HFFc6 (cell line): ENCODE results near the gene ADGRD2. TPM values are rescaled to one million over a fixed set of nuclear protein-coding genes. Genes with fewer than 3 reads are reported as not detected.

Source experiments
- DNase-seq: peaks from one replicate; pipeline ENCODE4 v3.0.0-alpha.2; 2018
- H3K27ac Mint-ChIP-seq: 2 replicates; pipeline ENCODE4 v1.8.0; 2020; ENCODE audit warnings: mild to moderate bottlenecking, mixed read lengths
- H3K27me3 Mint-ChIP-seq: 2 replicates; pipeline ENCODE4 v1.8.0; 2021; ENCODE audit warnings: mild to moderate bottlenecking, moderate library complexity, mixed read lengths; ENCODE audit not compliant: insufficient read depth
- H3K36me3 Mint-ChIP-seq: 2 replicates; pipeline ENCODE4 v1.8.0; 2021; ENCODE audit warnings: low read depth, mixed read lengths
- H3K4me1 Mint-ChIP-seq: 2 replicates; pipeline ENCODE4 v1.8.0; 2020; ENCODE audit warnings: low read depth, mixed read lengths
- H3K4me3 Mint-ChIP-seq: 2 replicates; pipeline ENCODE4 v1.8.0; 2020; ENCODE audit warnings: mild to moderate bottlenecking, moderate library complexity, mixed read lengths
- H3K9me3 Mint-ChIP-seq: 2 replicates; pipeline ENCODE4 v1.8.0; 2020; ENCODE audit warnings: mild to moderate bottlenecking, mixed read lengths
- CTCF ChIP-seq: fragments of 200-600 bp; sonication (generic); IDR thresholded peaks from 2 replicates; pipeline ENCODE4 v1.5.0; 2021; ENCODE audit warnings: antibody characterized with exemption, mild to moderate bottlenecking
- total RNA-seq, 6 experiments: library from RNA; stranded (reverse); fragmentation: NEBNext Ultra II Directional; extraction: Animal tissue kit (Norgen Biotek cat#: 25700); gene quantifications; 2 replicates in 1 of 6; 3 replicates in 5 of 6; pipeline ENCODE4 v1.2.3, GENCODE V29; 2021

Gene ADGRD2
- total RNA-seq, 6 experiments from 2014 or later = not detected

DNA sequence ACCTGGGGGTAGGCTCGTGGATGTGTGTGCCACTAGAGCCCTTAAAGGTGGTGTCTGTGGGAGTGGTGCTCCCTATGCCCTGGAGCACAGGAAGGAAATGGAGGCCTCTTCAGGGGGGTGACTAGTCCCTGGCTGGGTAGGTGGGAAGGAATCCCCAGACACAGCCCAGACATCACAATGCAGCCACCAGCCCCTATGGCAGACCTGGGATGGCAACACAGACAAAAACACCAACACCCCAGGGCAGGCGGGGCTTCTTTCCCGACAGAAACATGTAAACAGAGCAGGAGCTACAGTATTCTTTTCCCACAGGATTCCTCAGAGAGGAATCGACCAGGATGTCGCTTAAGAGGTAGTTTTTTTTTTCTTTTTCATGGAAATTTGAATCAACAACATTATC, 67.3 kb downstream of the ADGRD2 start:
- DNase-seq = no peak
- H3K4me1 Mint-ChIP-seq = no peaks in the 10 kb centered on the region; the same call in 1 of the 2 replicates

DNA sequence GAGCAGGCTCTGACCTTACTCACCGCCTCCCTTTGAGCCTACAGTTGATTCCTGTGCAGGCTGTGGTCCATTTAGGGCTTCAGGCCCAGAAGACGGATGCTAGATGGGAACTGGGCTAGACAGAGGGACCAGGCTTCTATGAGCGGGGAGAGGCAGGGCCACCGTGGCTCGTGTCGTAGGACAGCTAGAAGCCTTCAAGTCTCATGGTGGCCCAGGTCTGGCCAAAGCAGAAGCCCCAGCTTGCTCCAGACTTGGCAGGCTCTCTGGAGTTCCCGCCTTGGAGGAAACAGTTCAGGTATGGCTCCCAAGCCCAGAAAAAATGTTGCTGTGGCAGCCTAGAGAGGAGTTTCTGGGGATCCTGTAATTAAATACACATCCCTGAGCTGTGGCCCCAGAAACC, 67.9 kb downstream of the ADGRD2 start:
- Mint-ChIP-seq H3K27me3 (peaks cover 38% of the 10 kb centered on the region), H3K36me3 (no peaks in the 10 kb centered on the region), H3K9me3 (no peaks in the 10 kb centered on the region), H3K4me3 (no peak overlapping the region), H3K27ac (no peak overlapping the region), H3K4me1 (no peaks in the 10 kb centered on the region; the same call in 1 of the 2 replicates)
- no peak for DNase-seq
- TF ChIP-seq CTCF = no peak

More for the DNA sequence above, 67.3 kb downstream of the ADGRD2 start:
- H3K9me3 Mint-ChIP-seq = no peaks in the 10 kb centered on the region
- H3K4me3 Mint-ChIP-seq = no peak overlapping the region
- H3K36me3 Mint-ChIP-seq = no peaks in the 10 kb centered on the region
- no peak for TF ChIP-seq CTCF
- H3K27me3 Mint-ChIP-seq = peaks cover 38% of the 10 kb centered on the region
- H3K27ac Mint-ChIP-seq = no peak overlapping the region

DNA sequence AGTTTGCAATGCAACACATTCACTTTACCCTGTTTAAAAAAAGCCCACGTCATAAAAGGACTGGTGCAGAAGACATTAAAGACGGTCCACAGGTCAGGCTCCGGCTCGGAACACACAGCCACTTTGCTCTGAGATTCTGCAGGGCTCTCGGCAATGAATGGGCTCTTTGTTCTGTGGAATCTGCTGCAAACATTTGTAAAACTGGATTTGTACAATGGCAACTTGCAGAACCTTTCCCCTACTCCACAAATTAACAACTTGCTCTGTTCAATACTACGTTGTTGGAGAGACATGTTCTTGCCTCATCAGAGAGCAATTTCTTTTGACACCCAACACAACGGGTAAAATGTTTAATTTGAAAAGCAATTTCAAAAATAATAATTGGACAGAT, 70.0 kb downstream of the ADGRD2 start:
- H3K27ac Mint-ChIP-seq = no peak overlapping the region
- no peak for DNase-seq
- no peaks in the 10 kb centered on the region for H3K36me3 Mint-ChIP-seq
- no peaks in the 10 kb centered on the region; the same call in 1 of the 2 replicates for H3K4me1 Mint-ChIP-seq
- TF ChIP-seq CTCF = no peak
- H3K9me3 Mint-ChIP-seq = no peaks in the 10 kb centered on the region
- H3K4me3 Mint-ChIP-seq = no peak overlapping the region
- peaks cover 42% of the 10 kb centered on the region for H3K27me3 Mint-ChIP-seq

DNA sequence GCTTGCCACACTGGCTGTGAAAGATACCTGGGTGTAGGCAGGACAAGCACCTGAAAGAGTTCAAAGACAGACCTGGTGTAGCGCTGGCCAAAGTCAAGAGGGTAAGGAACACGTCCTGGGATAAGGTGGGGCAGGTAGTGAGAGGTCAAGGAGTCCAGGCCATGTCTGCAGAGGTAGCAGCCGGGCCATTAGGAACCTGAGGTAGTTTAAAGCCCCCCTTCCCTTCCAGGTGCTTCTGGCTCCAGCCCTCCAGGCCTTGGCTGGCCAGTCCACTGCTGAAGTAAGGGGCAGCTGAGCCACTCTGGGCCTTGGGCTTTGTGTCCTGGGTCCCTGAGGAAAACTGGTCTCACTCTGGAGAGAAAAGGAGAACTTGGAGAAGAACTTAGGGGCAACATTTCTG, 70.9 kb downstream of the ADGRD2 start:
- Mint-ChIP-seq H3K36me3 (no peaks in the 10 kb centered on the region), H3K9me3 (no peaks in the 10 kb centered on the region), H3K4me1 (no peaks in the 10 kb centered on the region; the same call in 1 of the 2 replicates), H3K4me3 (no peak overlapping the region), H3K27me3 (peaks cover 42% of the 10 kb centered on the region), H3K27ac (no peak overlapping the region)
- no peak for DNase-seq
- no peak for TF ChIP-seq CTCF

GRCh38 chr9:124522121-124523098, 72.2 kb downstream of the ADGRD2 start:
- Mint-ChIP-seq H3K27me3 (peaks cover 30% of the 10 kb centered on the region), H3K4me1 (peaks cover 3% of the 10 kb centered on the region), H3K9me3 (no peaks in the 10 kb centered on the region), H3K27ac (no peak overlapping the region), H3K36me3 (no peaks in the 10 kb centered on the region), H3K4me3 (no peak overlapping the region)
- no peak for DNase-seq
- 0 out of 2 replicates have a peak, but pooled peaks have one; percentile 11 for TF ChIP-seq CTCF
